ENCODE data around the gene PRDM2. TPM values are rescaled to one million over a fixed set of nuclear protein-coding genes. Genes with fewer than 3 reads are reported as not detected.
A peak's percentile ranks its signal among the peaks of the same experiment; 100 is the strongest.

Gene PRDM2
- total and polyA plus RNA-seq, 2 experiments from 2014 or later: 9.7 to 15.1 TPM

DNA sequence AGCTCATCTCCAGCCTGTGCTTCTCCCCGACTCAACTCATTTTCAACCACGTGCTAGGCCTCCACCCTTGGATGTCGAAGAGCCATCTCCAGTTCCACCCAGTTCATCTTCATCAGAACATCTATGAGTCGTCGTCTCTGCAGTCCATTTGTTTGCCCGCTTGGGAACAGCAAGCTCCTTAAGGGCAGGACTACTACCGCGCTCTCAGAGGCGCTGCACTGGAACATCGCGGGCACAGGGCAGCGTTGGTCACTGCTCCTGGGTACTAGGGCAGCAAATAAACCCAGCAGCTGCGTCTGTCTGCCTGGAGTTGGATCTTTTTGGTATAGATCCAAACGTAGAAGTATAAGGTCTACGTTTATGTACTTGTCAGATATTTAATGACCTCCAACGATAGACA lies 478 bp upstream of the PRDM2 start:
- peak; percentile 37 for DNase-seq
- H2AFZ ChIP-seq: peak overlapping the region; percentile 93
- no peaks in the 10 kb centered on the region for H3K9me2 ChIP-seq (ENCODE audit: insufficient read depth)
- H3K79me2 ChIP-seq (ENCODE audit: insufficient read depth): peaks cover 34% of the 10 kb centered on the region
- no peaks in the 10 kb centered on the region for H3K9me3 ChIP-seq (ENCODE audit: low read depth)
- no peaks in the 10 kb centered on the region for H4K20me1 ChIP-seq (ENCODE audit: insufficient read depth)
- peak overlapping the region; percentile 90 for H3K9ac ChIP-seq
- peak overlapping the region; percentile 87 for H3K27ac ChIP-seq
- no peaks in the 10 kb centered on the region for H3K4me1 ChIP-seq (ENCODE audit: insufficient read depth)
- WGBS, 2 experiments (ENCODE audit: low coverage in 1 of 2, low lambda C conversion rate in 2 of 2, missing lambda C conversion rate in 2 of 2): 59 to 63% methylated on average over 16 of the region's 16 CpGs
- no peaks in the 10 kb centered on the region for H3K27me3 ChIP-seq (replicated peaks; ENCODE audit: insufficient read depth)
- peak overlapping the region; percentile 95 for H3K4me2 ChIP-seq (ENCODE audit: unreplicated experiment)
- peaks cover 19% of the 10 kb centered on the region; the same call in 1 of the 2 replicates for H3F3A ChIP-seq (ENCODE audit: insufficient read depth)
- no peaks in the 10 kb centered on the region for H3K36me3 ChIP-seq (ENCODE audit: low read depth)
- H3K4me3 ChIP-seq: peak overlapping the region; percentile 84
- TF ChIP-seq EZH2 (IDR thresholded peaks at IDR 0.05; ENCODE audit: insufficient read depth, poor library complexity, severe bottlenecking): no peak
- TF ChIP-seq EZH2phosphoT487 (IDR thresholded peaks at IDR 0.05; ENCODE audit: insufficient read depth, low read depth): no peak
- in situ Hi-C loops (cut with MboI): no loop called here

DNA sequence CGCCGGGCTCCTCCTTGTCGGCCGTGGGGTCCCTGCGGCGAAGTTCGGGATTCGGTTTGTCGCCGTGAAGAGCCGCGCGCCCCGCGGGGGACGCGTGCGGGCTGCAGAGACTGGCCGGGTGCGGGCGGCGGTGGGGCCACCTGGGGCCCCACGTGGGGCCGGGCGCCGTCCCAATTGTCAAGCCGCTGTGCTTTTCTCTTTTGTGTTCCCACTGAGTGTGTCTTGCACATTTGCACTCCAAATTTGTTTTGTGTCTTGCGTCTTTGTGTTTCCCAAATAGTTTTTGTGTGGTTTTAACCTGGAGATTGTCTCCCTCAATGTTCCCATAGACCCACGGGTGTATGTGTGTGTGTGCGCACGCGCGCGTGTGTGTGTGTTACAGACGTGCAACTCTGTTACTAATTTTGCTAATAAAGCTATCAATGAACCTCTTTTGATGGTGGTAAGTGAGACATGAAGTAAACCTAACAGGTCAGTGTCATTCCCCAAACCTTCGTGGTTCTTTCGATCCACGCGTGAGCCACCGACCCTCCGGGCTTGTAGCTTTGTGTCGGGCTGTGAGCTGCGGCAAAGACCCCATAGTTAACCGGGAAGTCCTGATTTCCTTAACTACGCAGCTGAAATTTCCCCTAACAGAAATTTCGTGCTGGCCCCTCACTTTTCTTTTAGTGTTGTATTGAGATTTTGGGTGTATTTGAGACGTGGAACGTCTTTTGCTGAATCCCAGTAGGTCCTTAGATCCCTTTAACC lies 708 bp downstream of the PRDM2 start:
- Histone ChIP-seq H3K4me3 (peak overlapping the region; percentile 84), H3K4me1 (ENCODE audit: insufficient read depth) (no peaks in the 10 kb centered on the region), H3K9ac (peak overlapping the region; percentile 90), H3K9me3 (ENCODE audit: low read depth) (no peaks in the 10 kb centered on the region), H3K27me3 (replicated peaks; ENCODE audit: insufficient read depth) (no peaks in the 10 kb centered on the region), H3F3A (ENCODE audit: insufficient read depth) (peaks cover 19% of the 10 kb centered on the region; the same call in 1 of the 2 replicates), H3K36me3 (ENCODE audit: low read depth) (no peaks in the 10 kb centered on the region), H3K9me2 (ENCODE audit: insufficient read depth) (no peaks in the 10 kb centered on the region), H3K27ac (peak overlapping the region; percentile 87), H4K20me1 (ENCODE audit: insufficient read depth) (no peaks in the 10 kb centered on the region), H3K79me2 (ENCODE audit: insufficient read depth) (peaks cover 46% of the 10 kb centered on the region), H3K4me2 (ENCODE audit: unreplicated experiment) (peak overlapping the region; percentile 94), H2AFZ (peak overlapping the region; percentile 97)
- DNase-seq: peak; percentile 63
- in situ Hi-C loops (cut with MboI): no loop called here
- TF ChIP-seq EZH2 (IDR thresholded peaks at IDR 0.05; ENCODE audit: insufficient read depth, poor library complexity, severe bottlenecking) (no peak), EZH2phosphoT487 (IDR thresholded peaks at IDR 0.05; ENCODE audit: insufficient read depth, low read depth) (no peak)
- 3 to 4% methylated on average over 31 to 43 of the region's 48 CpGs for WGBS, 2 experiments (ENCODE audit: low coverage in 1 of 2, low lambda C conversion rate in 2 of 2, missing lambda C conversion rate in 2 of 2)

DNA sequence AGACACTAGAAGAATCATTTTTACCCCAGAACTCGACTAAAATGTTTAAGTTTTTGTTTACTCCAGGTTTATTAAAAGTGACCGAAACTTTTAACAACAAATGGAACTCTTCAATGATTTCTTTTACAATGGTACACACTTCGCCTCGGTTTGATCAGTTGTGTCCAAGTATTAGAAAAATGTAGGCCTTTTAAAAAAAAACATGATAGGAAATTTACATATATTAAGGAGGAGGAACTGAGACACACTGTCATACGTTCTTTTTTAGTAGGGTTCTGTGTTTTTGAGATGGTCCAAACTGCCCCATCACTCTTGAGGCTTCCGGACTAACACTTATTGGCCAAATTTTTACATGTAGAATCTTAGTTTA lies 1.3 kb downstream of the PRDM2 start:
- Histone ChIP-seq H3K27ac (peak overlapping the region; percentile 87), H3K27me3 (replicated peaks; ENCODE audit: insufficient read depth) (no peaks in the 10 kb centered on the region), H3K36me3 (ENCODE audit: low read depth) (no peaks in the 10 kb centered on the region), H3K9ac (peak overlapping the region; percentile 90), H3K4me2 (ENCODE audit: unreplicated experiment) (peak overlapping the region; percentile 94), H3F3A (ENCODE audit: insufficient read depth) (peaks cover 19% of the 10 kb centered on the region; the same call in 1 of the 2 replicates), H3K4me1 (ENCODE audit: insufficient read depth) (peaks cover 5% of the 10 kb centered on the region), H3K79me2 (ENCODE audit: insufficient read depth) (peaks cover 50% of the 10 kb centered on the region), H4K20me1 (ENCODE audit: insufficient read depth) (no peaks in the 10 kb centered on the region), H3K9me2 (ENCODE audit: insufficient read depth) (no peaks in the 10 kb centered on the region), H3K4me3 (peak overlapping the region; percentile 84), H3K9me3 (ENCODE audit: low read depth) (no peaks in the 10 kb centered on the region), H2AFZ (peak overlapping the region; percentile 97)
- DNase-seq: peak; percentile 25
- TF ChIP-seq EZH2 (IDR thresholded peaks at IDR 0.05; ENCODE audit: insufficient read depth, poor library complexity, severe bottlenecking) (no peak), EZH2phosphoT487 (IDR thresholded peaks at IDR 0.05; ENCODE audit: insufficient read depth, low read depth) (no peak)
- WGBS, 2 experiments (ENCODE audit: low coverage in 1 of 2, low lambda C conversion rate in 2 of 2, missing lambda C conversion rate in 2 of 2): 54 to 65% methylated on average over 6 of the region's 6 CpGs
- in situ Hi-C loops (cut with MboI): no loop called here

DNA sequence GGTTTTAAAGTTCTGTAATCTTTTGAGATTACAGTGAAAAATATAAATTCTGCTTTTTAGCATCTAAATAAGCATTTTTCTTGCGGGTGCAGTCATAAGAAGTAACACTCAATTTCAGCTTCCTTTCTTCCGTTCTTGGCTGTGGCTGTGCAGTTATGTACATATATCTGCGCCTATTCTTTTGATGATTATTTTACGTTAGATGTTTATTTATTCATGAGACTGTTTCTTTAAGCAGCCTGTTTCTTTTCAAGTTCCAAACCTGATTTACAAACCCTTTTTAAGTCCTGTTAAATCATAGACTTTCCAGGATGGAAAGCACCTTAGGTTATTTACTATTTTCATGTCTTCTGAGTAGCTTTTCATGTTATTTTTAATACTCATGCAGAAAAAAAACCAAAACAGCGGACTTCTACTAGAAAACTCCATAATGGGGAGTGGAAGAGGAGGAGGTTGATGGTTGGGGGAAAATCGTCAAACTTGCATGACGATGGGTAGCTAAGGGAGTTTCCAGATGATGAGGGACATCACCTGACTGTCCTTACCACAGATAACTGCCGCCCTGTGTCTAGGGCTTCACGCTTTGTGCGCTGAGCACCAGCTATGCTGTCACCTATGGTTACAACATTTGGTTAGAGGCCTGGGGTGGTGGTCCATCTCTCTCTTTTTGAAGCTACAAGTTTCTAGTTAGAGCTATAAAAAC lies 2.6 kb downstream of the PRDM2 start:
- Histone ChIP-seq H3K4me3 (no peak overlapping the region), H3K9ac (no peak overlapping the region), H3K79me2 (ENCODE audit: insufficient read depth) (peaks cover 57% of the 10 kb centered on the region), H3K27me3 (replicated peaks; ENCODE audit: insufficient read depth) (no peaks in the 10 kb centered on the region), H4K20me1 (ENCODE audit: insufficient read depth) (no peaks in the 10 kb centered on the region), H3K4me2 (ENCODE audit: unreplicated experiment) (no peak overlapping the region), H3K36me3 (ENCODE audit: low read depth) (no peaks in the 10 kb centered on the region), H3K9me3 (ENCODE audit: low read depth) (no peaks in the 10 kb centered on the region), H3K4me1 (ENCODE audit: insufficient read depth) (peaks cover 18% of the 10 kb centered on the region), H3K9me2 (ENCODE audit: insufficient read depth) (no peaks in the 10 kb centered on the region), H3K27ac (no peak overlapping the region), H2AFZ (no peak overlapping the region), H3F3A (ENCODE audit: insufficient read depth) (peaks cover 27% of the 10 kb centered on the region; the same call in 1 of the 2 replicates)
- DNase-seq: no peak
- in situ Hi-C loops (cut with MboI): no loop called here
- TF ChIP-seq EZH2 (IDR thresholded peaks at IDR 0.05; ENCODE audit: insufficient read depth, poor library complexity, severe bottlenecking) (no peak), EZH2phosphoT487 (IDR thresholded peaks at IDR 0.05; ENCODE audit: insufficient read depth, low read depth) (no peak)
- 82 to 84% methylated on average over 10 of the region's 10 CpGs for WGBS, 2 experiments (ENCODE audit: low coverage in 1 of 2, low lambda C conversion rate in 2 of 2, missing lambda C conversion rate in 2 of 2)
